Measurements from ENCODE around the gene TDRD12. TPM values are rescaled to one million over a fixed set of nuclear protein-coding genes. Genes with fewer than 3 reads are reported as not detected.

Gene TDRD12
- total and polyA plus RNA-seq, 7 donors, result 0.06 to 1.5 (median 0.28) TPM; not detected in 4

- TF ChIP-seq EP300 (IDR thresholded peaks at IDR 0.05), result no peak
- no peak for TF ChIP-seq POLR2A (IDR thresholded peaks at IDR 0.05)
- TF ChIP-seq, protein P1, sequence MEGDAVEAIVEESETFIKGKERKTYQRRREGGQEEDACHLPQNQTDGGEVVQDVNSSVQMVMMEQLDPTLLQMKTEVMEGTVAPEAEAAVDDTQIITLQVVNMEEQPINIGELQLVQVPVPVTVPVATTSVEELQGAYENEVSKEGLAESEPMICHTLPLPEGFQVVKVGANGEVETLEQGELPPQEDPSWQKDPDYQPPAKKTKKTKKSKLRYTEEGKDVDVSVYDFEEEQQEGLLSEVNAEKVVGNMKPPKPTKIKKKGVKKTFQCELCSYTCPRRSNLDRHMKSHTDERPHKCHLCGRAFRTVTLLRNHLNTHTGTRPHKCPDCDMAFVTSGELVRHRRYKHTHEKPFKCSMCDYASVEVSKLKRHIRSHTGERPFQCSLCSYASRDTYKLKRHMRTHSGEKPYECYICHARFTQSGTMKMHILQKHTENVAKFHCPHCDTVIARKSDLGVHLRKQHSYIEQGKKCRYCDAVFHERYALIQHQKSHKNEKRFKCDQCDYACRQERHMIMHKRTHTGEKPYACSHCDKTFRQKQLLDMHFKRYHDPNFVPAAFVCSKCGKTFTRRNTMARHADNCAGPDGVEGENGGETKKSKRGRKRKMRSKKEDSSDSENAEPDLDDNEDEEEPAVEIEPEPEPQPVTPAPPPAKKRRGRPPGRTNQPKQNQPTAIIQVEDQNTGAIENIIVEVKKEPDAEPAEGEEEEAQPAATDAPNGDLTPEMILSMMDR (IDR thresholded peaks at IDR 0.05), result no peak
- no peak for TF ChIP-seq POLR2AphosphoS5 (IDR thresholded peaks at IDR 0.05)
- Histone ChIP-seq H3K4me1 (no peaks in the 10 kb centered on the region), H3K9me3 (no peaks in the 10 kb centered on the region), H3K4me3 (no peak overlapping the region), H3K36me3 (no peaks in the 10 kb centered on the region), H3K27ac (no peak overlapping the region), H3K27me3 (no peaks in the 10 kb centered on the region)
- 67 to 77% methylated on average over 18 of the region's 18 CpGs for WGBS, 2 donors
- no peak for DNase-seq
- intact Hi-C loops (cut with DNase I), result no loop called here
Measured at GRCh38 chr19:32869966-32870573, 150.5 kb downstream of the TDRD12 start.

DNA sequence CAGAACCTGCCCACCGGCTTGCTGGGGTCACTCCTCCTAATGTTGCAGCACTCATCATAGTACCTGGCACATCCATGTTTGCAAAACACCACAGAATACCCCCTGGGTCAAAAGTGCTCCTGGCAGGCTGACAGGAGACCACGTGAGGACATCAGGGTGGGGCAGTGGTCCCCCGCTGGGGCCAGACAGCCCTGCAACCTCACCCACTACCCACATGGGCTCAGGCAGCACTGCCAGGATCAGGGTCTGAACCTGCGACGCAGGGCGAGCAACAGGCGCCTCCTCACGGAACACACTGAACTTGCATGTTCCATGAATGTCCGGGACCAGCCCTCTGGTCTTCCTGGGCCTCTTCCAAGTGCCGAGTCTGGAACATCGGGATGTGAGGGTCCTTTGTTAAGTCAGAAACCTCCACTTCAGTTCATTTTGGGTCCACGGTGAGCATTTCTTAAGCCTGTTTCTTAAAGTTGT is 151.4 kb downstream of the TDRD12 start:
- H3K36me3 ChIP-seq, result no peaks in the 10 kb centered on the region
- no peaks in the 10 kb centered on the region for H3K4me1 ChIP-seq
- WGBS, 2 donors, result 65 to 79% methylated on average over 12 of the region's 12 CpGs
- no peak overlapping the region for H3K4me3 ChIP-seq
- no peak overlapping the region for H3K27ac ChIP-seq
- intact Hi-C loops (cut with DNase I), result no loop called here
- TF ChIP-seq POLR2A (IDR thresholded peaks at IDR 0.05), result no peak
- TF ChIP-seq, protein P1 (IDR thresholded peaks at IDR 0.05), result no peak
- no peak for TF ChIP-seq POLR2AphosphoS5 (IDR thresholded peaks at IDR 0.05)
- TF ChIP-seq EP300 (IDR thresholded peaks at IDR 0.05), result no peak
- H3K27me3 ChIP-seq, result no peaks in the 10 kb centered on the region
- no peaks in the 10 kb centered on the region for H3K9me3 ChIP-seq
- no peak for DNase-seq

GRCh38 chr19:32872391-32872790 is 152.8 kb downstream of the TDRD12 start:
- no peaks in the 10 kb centered on the region for H3K9me3 ChIP-seq
- peaks cover 0 to 11% (median 7%) of the 10 kb centered on the region in 4 donors for H3K4me1 ChIP-seq
- no peaks in the 10 kb centered on the region for H3K36me3 ChIP-seq
- WGBS, 2 donors, result 44 to 83% methylated on average over 3 of the region's 3 CpGs
- intact Hi-C loops (cut with DNase I), result no loop called here
- no peak for TF ChIP-seq POLR2AphosphoS5 (IDR thresholded peaks at IDR 0.05)
- no peak for TF ChIP-seq POLR2A (IDR thresholded peaks at IDR 0.05)
- no peak for DNase-seq
- no peak overlapping the region for H3K27ac ChIP-seq
- H3K4me3 ChIP-seq, result no peak overlapping the region
- H3K27me3 ChIP-seq, result no peaks in the 10 kb centered on the region

DNA sequence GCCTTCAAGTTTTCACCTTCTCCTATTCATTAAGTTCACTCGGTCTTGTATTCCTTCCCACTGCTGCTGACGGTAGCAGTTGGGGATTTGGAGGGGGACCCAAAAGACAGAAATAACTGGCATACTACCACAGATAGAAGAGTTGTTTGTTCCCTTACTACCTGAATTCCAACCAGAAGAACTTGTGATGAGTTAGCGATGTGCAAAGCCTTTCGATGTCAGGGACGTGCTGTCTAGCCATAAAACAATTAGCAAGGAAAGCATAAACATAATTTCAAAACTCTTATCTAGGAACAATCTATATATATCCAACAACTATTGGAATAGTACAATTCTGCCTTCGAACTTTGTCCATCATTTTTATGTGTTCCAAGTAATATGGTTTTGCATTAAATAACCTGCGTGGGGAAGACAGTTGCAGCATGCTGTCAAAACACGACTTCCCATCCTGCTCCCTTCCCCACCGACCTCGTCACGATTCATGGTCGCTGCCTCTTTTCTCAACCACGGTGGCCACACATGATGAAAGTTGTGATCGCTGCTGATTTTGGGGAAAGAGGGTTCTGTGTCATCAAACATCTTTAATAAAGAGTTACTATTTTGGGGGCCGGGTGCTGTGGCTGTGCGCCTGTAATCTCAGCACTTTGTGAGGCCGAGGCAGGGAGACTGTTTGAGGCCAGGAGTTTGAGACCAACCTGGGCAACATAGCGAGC is 153.8 kb downstream of the TDRD12 start:
- WGBS, 2 donors, result 29 to 70% methylated on average over 18 of the region's 18 CpGs
- DNase-seq, result no peak
- peaks cover 0 to 13% (median 8%) of the 10 kb centered on the region in 4 donors for H3K4me1 ChIP-seq
- no peak overlapping the region for H3K4me3 ChIP-seq
- no peaks in the 10 kb centered on the region for H3K27me3 ChIP-seq
- H3K27ac ChIP-seq, result no peak overlapping the region
- H3K9me3 ChIP-seq, result no peaks in the 10 kb centered on the region
- no peak for TF ChIP-seq POLR2AphosphoS5 (IDR thresholded peaks at IDR 0.05)
- intact Hi-C loops (cut with DNase I), result no loop called here
- peaks cover 0 to 5% (median 0%) of the 10 kb centered on the region in 4 donors for H3K36me3 ChIP-seq

DNA sequence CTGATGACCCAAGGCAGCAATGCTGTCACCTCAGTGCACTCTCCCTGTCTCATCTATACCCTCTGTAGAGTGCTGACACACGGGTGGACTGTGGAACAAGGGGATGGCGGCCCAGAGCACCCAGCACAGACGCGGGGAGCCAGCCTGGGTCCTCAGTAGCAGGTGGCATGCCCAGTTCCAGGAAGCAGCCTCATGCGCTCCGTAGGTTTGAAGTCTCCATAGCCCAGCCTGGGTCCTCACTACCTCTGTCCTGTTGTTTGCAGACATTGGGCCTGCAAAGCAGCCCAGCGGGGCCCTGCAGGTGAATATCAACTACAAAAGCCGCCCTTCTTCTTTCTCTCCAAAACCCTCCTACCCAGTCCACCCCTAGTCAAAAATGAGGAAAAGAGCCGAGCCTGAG is 155.0 kb downstream of the TDRD12 start:
- peaks cover 0 to 16% (median 0%) of the 10 kb centered on the region in 4 donors for H3K36me3 ChIP-seq
- no peaks in the 10 kb centered on the region for H3K9me3 ChIP-seq
- peaks cover 0 to 13% (median 8%) of the 10 kb centered on the region in 4 donors for H3K4me1 ChIP-seq
- TF ChIP-seq EP300 (IDR thresholded peaks at IDR 0.05) (no peak), POLR2A (IDR thresholded peaks at IDR 0.05) (no peak), POLR2AphosphoS5 (IDR thresholded peaks at IDR 0.05) (no peak)
- TF ChIP-seq, protein P1 (IDR thresholded peaks at IDR 0.05), result no peak
- WGBS, 2 donors, result 83 to 84% methylated on average over 9 of the region's 9 CpGs
- H3K4me3 ChIP-seq, result no peak overlapping the region
- no peak overlapping the region for H3K27ac ChIP-seq
- H3K27me3 ChIP-seq, result no peaks in the 10 kb centered on the region
- intact Hi-C loops (cut with DNase I), result no loop called here
- no peak for DNase-seq

Measured in sigmoid colon (tissue), 7 donors.